ENCODE results near the gene PCA3. TPM values are rescaled to one million over a fixed set of nuclear protein-coding genes. Genes with fewer than 3 reads are reported as not detected.

PCA3 gene
- total RNA-seq (not detected), total RNA-seq (0 to 0.19 (median 0) reads per million in 172 experiments)
- polyA plus RNA-seq (2013, experiment 1 of 2), result not detected
- polyA plus RNA-seq (2013, experiment 2 of 2), result 0.07 TPM

- DNase-seq (no peak), ATAC-seq (ENCODE audit: poor library complexity) (no peak)
- H3K36me3 Mint-ChIP-seq (ENCODE audit: low read depth), result no peaks in the 10 kb centered on the region
- peaks cover 6% of the 10 kb centered on the region for H3K27me3 Mint-ChIP-seq
- Histone ChIP-seq H3K27ac (ENCODE audit: low read depth in 1 of 2, low read length in 2 of 2) (no peak within 1 kb of the TSS), H3K4me1 (ENCODE audit: insufficient read depth, low read length) (no peaks in the 10 kb centered on the region), H3K27me3 (ENCODE audit: control insufficient read depth in 1 of 2, insufficient read depth in 2 of 2, low read length in 2 of 2) (no peaks in the 10 kb centered on the region), H3K9me3 (ENCODE audit: control insufficient read depth in 1 of 2, insufficient read depth in 1 of 2, low read length in 2 of 2) (no peaks in the 10 kb centered on the region), H3K36me3 (ENCODE audit: insufficient read depth, low read length) (no peaks in the 10 kb centered on the region), H3K4me3 (ENCODE audit: low read length) (no peak within 1 kb of the TSS)
- intact Hi-C loops (cut with DNase I, micrococcal nuclease), result no loop called here
- CTCF ChIA-PET, result no interaction called here
- no peak for TF ChIP-seq CTCF (IDR thresholded peaks at IDR 0.05)
- no peaks in the 10 kb centered on the region for H3K9me3 Mint-ChIP-seq
- H3K4me3 Mint-ChIP-seq, result no peak within 1 kb of the TSS
- H3K27ac Mint-ChIP-seq, result no peak within 1 kb of the TSS
- POLR2A ChIA-PET, result no interaction called here
- no peaks in the 10 kb centered on the region for H3K4me1 Mint-ChIP-seq (ENCODE audit: low read depth)
These were observed at the start of gene PCA3 for GRCh38 chr9:76764138-76764537. Gene PCA3 (plus strand): TSS chr9:76764438.

DNA sequence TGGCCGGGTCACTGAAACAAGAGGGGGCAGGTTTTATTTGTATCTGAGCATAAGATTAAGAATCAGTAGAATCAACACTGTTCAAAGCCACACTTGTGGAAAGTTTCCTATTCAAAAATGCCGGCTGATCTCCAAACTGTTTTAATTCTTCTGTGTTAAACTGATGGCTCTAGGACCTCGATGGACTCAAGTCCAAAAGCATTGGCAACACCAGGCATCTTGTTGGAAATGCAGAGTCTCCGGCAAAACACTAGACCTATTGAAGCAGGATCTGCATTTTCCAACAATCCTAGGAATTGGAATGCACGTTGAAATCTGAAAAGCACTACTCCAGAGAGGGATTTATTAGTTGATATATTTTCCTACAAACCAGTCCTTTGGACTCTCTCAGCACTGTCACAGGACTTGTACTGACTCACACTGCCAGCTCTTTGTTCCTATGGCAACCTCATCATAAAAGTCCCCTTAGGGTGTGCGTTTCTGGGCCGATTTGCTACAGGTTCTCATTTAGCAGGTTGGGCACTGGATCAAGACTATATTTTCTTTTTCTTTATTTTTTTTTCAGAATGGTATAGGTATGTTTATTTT, 48.1 kb upstream of the PCA3 start:
- POLR2A ChIA-PET, result no interaction called here
- Mint-ChIP-seq H3K9me3 (no peaks in the 10 kb centered on the region), H3K4me1 (ENCODE audit: low read depth) (no peaks in the 10 kb centered on the region), H3K27ac (no peak overlapping the region), H3K4me3 (no peak overlapping the region), H3K36me3 (ENCODE audit: low read depth) (no peaks in the 10 kb centered on the region), H3K27me3 (peaks cover 22% of the 10 kb centered on the region)
- no peak for DNase-seq
- TF ChIP-seq CTCF (IDR thresholded peaks at IDR 0.05), result no peak
- H3K4me3 ChIP-seq (ENCODE audit: low read length), result no peak overlapping the region
- no peaks in the 10 kb centered on the region for H3K9me3 ChIP-seq (ENCODE audit: control insufficient read depth in 1 of 2, insufficient read depth in 1 of 2, low read length in 2 of 2)
- CTCF ChIA-PET, result no interaction called here
- intact Hi-C loops (cut with DNase I, micrococcal nuclease), result no loop called here
- no peaks in the 10 kb centered on the region for H3K4me1 ChIP-seq (ENCODE audit: insufficient read depth, low read length)
- peaks cover 0 to 4% of the 10 kb centered on the region in 2 experiments for H3K27me3 ChIP-seq (ENCODE audit: control insufficient read depth in 1 of 2, insufficient read depth in 2 of 2, low read length in 2 of 2)
- no peak overlapping the region for H3K27ac ChIP-seq (ENCODE audit: low read depth in 1 of 2, low read length in 2 of 2)
- no peak for ATAC-seq (ENCODE audit: poor library complexity)
- H3K36me3 ChIP-seq (ENCODE audit: insufficient read depth, low read length), result no peaks in the 10 kb centered on the region

GRCh38 chr9:76717176-76717575, 47.1 kb upstream of the PCA3 start:
- DNase-seq (no peak), ATAC-seq (ENCODE audit: poor library complexity) (no peak)
- no peak for TF ChIP-seq CTCF (IDR thresholded peaks at IDR 0.05)
- Mint-ChIP-seq H3K27ac (no peak overlapping the region), H3K9me3 (no peaks in the 10 kb centered on the region), H3K27me3 (peaks cover 14% of the 10 kb centered on the region), H3K36me3 (ENCODE audit: low read depth) (no peaks in the 10 kb centered on the region), H3K4me1 (ENCODE audit: low read depth) (no peaks in the 10 kb centered on the region), H3K4me3 (no peak overlapping the region)
- CTCF ChIA-PET, result no interaction called here
- Histone ChIP-seq H3K4me1 (ENCODE audit: insufficient read depth, low read length) (no peaks in the 10 kb centered on the region), H3K36me3 (ENCODE audit: insufficient read depth, low read length) (no peaks in the 10 kb centered on the region), H3K27me3 (ENCODE audit: control insufficient read depth in 1 of 2, insufficient read depth in 2 of 2, low read length in 2 of 2) (peaks cover 0 to 4% of the 10 kb centered on the region in 2 experiments), H3K9me3 (ENCODE audit: control insufficient read depth in 1 of 2, insufficient read depth in 1 of 2, low read length in 2 of 2) (no peaks in the 10 kb centered on the region), H3K27ac (ENCODE audit: low read depth in 1 of 2, low read length in 2 of 2) (no peak overlapping the region), H3K4me3 (ENCODE audit: low read length) (no peak overlapping the region)
- intact Hi-C loops (cut with DNase I, micrococcal nuclease), result no loop called here
- POLR2A ChIA-PET, result no interaction called here
